ENCODE results near the gene DNMT3A. TPM values are rescaled to one million over a fixed set of nuclear protein-coding genes. Genes with fewer than 3 reads are reported as not detected.

DNMT3A gene
- total RNA-seq, 1 donor from 2014 or later, result 58.1 TPM

DNA sequence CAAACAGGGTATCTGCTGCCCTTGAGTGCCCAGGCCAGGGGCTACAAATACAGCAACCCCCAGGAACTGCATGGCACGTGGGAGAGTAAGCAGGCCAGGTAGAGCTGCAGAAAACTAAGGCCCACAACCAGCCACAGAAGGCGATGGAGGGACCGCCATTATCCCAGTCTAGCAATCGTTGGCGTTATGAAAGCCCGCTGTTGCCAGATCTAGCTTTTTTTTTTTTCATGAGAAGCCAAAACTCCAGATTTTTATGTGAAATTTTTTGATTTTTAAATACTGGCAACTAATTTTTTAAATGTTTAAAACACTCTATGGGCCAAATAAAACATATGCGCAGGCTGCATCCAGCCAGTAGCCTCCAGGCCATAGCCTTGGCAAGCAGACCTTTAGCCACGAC is 59.8 kb downstream of the DNMT3A start:
- peaks cover 16% of the 10 kb centered on the region for H3K36me3 Mint-ChIP-seq (ENCODE audit: low read depth, unreplicated experiment)
- no peak overlapping the region for H3K27ac ChIP-seq (ENCODE audit: low read depth, low read length)

DNA sequence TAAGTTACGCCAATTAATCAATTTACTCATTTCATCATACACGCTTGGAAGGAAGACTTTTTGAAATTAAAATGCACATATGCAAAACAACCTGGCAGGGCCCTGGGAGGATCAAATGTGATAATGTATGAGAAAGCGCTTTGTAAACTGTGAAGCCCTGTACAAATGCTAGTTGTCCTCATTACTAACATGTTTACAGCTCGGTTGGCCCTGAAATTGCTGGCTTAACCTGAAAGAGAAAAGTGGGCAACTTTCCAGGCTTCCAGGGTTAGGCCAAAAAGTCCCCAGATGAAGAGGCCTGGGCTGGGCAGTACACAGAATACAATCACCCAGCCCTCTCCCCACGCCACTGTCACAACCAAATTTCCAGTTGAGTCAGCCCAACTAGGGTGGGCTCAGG is 60.2 kb downstream of the DNMT3A start:
- Histone ChIP-seq H3K9me3 (ENCODE audit: insufficient read depth, low read depth, low read length) (no peaks in the 10 kb centered on the region), H3K27me3 (ENCODE audit: insufficient read depth, low read length) (no peaks in the 10 kb centered on the region), H3K4me3 (ENCODE audit: insufficient read depth, low read depth, low read length) (no peak overlapping the region), H3K79me2 (ENCODE audit: insufficient read depth, low read length) (no peaks in the 10 kb centered on the region), H3K4me2 (ENCODE audit: low read length) (no peak overlapping the region), H2AFZ (ENCODE audit: low read depth, low read length) (no peak overlapping the region), H3K4me1 (ENCODE audit: insufficient read depth, low read length) (peaks cover 13% of the 10 kb centered on the region), H3K36me3 (ENCODE audit: insufficient read depth, low read length) (no peaks in the 10 kb centered on the region), H4K20me1 (ENCODE audit: insufficient read depth, low read length) (no peaks in the 10 kb centered on the region), H3K9ac (ENCODE audit: low read length) (no peak overlapping the region), H3K27ac (ENCODE audit: low read depth, low read length) (no peak overlapping the region)
- DNase-seq (ENCODE audit: low read depth) (no peak), FAIRE-seq (no peak)
- Mint-ChIP-seq H3K9me3 (ENCODE audit: unreplicated experiment) (no peaks in the 10 kb centered on the region), H3K36me3 (ENCODE audit: low read depth, unreplicated experiment) (peaks cover 16% of the 10 kb centered on the region), H3K4me3 (ENCODE audit: unreplicated experiment) (no peak overlapping the region), H3K27ac (ENCODE audit: unreplicated experiment) (no peak overlapping the region), H3K4me1 (ENCODE audit: low read depth, unreplicated experiment) (peaks cover 10% of the 10 kb centered on the region), H3K27me3 (ENCODE audit: low read depth, unreplicated experiment) (peaks cover 4% of the 10 kb centered on the region)
- TF ChIP-seq, protein P1, sequence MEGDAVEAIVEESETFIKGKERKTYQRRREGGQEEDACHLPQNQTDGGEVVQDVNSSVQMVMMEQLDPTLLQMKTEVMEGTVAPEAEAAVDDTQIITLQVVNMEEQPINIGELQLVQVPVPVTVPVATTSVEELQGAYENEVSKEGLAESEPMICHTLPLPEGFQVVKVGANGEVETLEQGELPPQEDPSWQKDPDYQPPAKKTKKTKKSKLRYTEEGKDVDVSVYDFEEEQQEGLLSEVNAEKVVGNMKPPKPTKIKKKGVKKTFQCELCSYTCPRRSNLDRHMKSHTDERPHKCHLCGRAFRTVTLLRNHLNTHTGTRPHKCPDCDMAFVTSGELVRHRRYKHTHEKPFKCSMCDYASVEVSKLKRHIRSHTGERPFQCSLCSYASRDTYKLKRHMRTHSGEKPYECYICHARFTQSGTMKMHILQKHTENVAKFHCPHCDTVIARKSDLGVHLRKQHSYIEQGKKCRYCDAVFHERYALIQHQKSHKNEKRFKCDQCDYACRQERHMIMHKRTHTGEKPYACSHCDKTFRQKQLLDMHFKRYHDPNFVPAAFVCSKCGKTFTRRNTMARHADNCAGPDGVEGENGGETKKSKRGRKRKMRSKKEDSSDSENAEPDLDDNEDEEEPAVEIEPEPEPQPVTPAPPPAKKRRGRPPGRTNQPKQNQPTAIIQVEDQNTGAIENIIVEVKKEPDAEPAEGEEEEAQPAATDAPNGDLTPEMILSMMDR (IDR thresholded peaks at IDR 0.05; ENCODE audit: insufficient read depth, low read depth, low read length), result no peak

More for the DNA sequence above, 59.8 kb downstream of the DNMT3A start:
- DNase-seq (ENCODE audit: low read depth) (no peak), FAIRE-seq (no peak)
- H3K4me2 ChIP-seq (ENCODE audit: low read length), result no peak overlapping the region
- TF ChIP-seq EZH2 (IDR thresholded peaks at IDR 0.05; ENCODE audit: insufficient read depth, low read length), result no peak
- TF ChIP-seq, protein P1 (IDR thresholded peaks at IDR 0.05; ENCODE audit: insufficient read depth, low read depth, low read length), result no peak
- no peak overlapping the region for H3K4me3 ChIP-seq (ENCODE audit: insufficient read depth, low read depth, low read length)
- no peak overlapping the region for H3K9ac ChIP-seq (ENCODE audit: low read length)
- H3K9me3 ChIP-seq (ENCODE audit: insufficient read depth, low read depth, low read length), result no peaks in the 10 kb centered on the region
- H3K36me3 ChIP-seq (ENCODE audit: insufficient read depth, low read length), result no peaks in the 10 kb centered on the region
- H3K27me3 ChIP-seq (ENCODE audit: insufficient read depth, low read length), result no peaks in the 10 kb centered on the region
- Mint-ChIP-seq H3K9me3 (ENCODE audit: unreplicated experiment) (no peaks in the 10 kb centered on the region), H3K27me3 (ENCODE audit: low read depth, unreplicated experiment) (peaks cover 4% of the 10 kb centered on the region), H3K27ac (ENCODE audit: unreplicated experiment) (no peak overlapping the region), H3K4me1 (ENCODE audit: low read depth, unreplicated experiment) (peaks cover 10% of the 10 kb centered on the region), H3K4me3 (ENCODE audit: unreplicated experiment) (no peak overlapping the region)
- no peaks in the 10 kb centered on the region for H3K79me2 ChIP-seq (ENCODE audit: insufficient read depth, low read length)
- H3K4me1 ChIP-seq (ENCODE audit: insufficient read depth, low read length), result peaks cover 12% of the 10 kb centered on the region
- no peak overlapping the region for H2AFZ ChIP-seq (ENCODE audit: low read depth, low read length)
- H4K20me1 ChIP-seq (ENCODE audit: insufficient read depth, low read length), result no peaks in the 10 kb centered on the region

DNA sequence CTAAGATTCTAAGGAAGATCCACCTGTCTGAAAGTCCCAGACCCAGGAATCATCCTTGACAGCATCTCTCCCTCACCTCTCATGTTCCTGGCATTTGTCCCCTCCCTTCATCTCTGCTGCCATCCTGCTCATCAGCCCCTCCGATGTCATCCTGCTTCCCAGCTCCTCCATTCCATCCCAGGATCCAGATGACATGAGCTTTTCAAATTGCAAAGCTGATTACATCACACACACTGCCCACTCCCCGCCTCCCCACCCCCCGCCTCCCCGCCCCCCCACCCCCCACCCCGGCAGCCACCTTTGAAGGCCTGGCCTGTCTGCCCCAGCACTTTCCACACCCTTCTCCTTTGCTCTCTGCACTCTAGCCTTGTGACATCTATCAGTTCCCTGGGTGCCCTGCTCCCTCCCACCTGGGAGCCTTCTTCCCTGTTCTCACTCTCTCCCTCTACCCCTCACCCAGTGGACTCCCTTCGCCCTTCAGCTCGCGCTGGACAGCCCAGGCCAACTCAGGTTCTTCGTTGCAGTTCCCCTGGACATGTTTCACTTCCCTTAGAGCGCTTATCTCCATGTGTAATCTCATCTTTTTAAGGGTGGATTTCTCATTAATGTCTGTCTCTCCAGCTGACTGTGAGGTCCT is 61.6 kb downstream of the DNMT3A start:
- H3K27me3 Mint-ChIP-seq (ENCODE audit: low read depth, unreplicated experiment), result peaks cover 4% of the 10 kb centered on the region
- Histone ChIP-seq H3K36me3 (ENCODE audit: insufficient read depth, low read length) (no peaks in the 10 kb centered on the region), H3K4me3 (ENCODE audit: insufficient read depth, low read depth, low read length) (no peak overlapping the region), H3K27me3 (ENCODE audit: insufficient read depth, low read length) (no peaks in the 10 kb centered on the region), H3K4me2 (ENCODE audit: low read length) (no peak overlapping the region), H2AFZ (ENCODE audit: low read depth, low read length) (no peak overlapping the region), H3K9ac (ENCODE audit: low read length) (no peak overlapping the region), H3K27ac (ENCODE audit: low read depth, low read length) (no peak overlapping the region), H3K9me3 (ENCODE audit: insufficient read depth, low read depth, low read length) (no peaks in the 10 kb centered on the region), H3K79me2 (ENCODE audit: insufficient read depth, low read length) (no peaks in the 10 kb centered on the region), H3K4me1 (ENCODE audit: insufficient read depth, low read length) (peaks cover 17% of the 10 kb centered on the region), H4K20me1 (ENCODE audit: insufficient read depth, low read length) (no peaks in the 10 kb centered on the region)
- DNase-seq (ENCODE audit: low read depth) (no peak), FAIRE-seq (no peak)
- no peak overlapping the region for H3K4me3 Mint-ChIP-seq (ENCODE audit: unreplicated experiment)
- H3K36me3 Mint-ChIP-seq (ENCODE audit: low read depth, unreplicated experiment), result peaks cover 14% of the 10 kb centered on the region
- TF ChIP-seq EZH2 (IDR thresholded peaks at IDR 0.05; ENCODE audit: insufficient read depth, low read length), result no peak
- TF ChIP-seq, protein P1 (IDR thresholded peaks at IDR 0.05; ENCODE audit: insufficient read depth, low read depth, low read length), result no peak
- H3K9me3 Mint-ChIP-seq (ENCODE audit: unreplicated experiment), result no peaks in the 10 kb centered on the region
- no peak overlapping the region for H3K27ac Mint-ChIP-seq (ENCODE audit: unreplicated experiment)
- H3K4me1 Mint-ChIP-seq (ENCODE audit: low read depth, unreplicated experiment), result peaks cover 14% of the 10 kb centered on the region
